Measurements from ENCODE around the gene TTN.

TTN gene

DNA sequence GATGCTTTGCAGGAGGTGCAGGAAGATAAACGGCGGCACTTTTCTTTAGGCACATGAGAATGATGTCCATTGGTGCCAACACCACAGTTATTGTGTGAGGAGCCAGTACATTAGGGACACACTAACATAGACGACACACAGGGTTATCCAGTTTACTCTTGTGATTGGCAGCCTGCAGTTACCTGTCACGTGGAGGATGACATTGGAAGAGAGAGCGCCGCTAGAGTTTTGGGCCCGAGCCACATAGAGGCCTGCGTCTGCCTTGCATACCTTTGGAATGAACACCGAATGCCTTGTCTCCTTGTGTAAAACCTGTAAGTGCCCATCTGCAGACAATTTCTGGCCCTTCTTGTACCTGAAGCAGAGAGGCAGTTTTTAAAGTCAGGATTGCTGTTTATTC, 26.9 kb upstream of the TTN start:
- no peaks in the 10 kb centered on the region for H4K20me1 ChIP-seq (ENCODE audit: insufficient read depth, low read length)
- H3K9me2 ChIP-seq (replicated peaks; ENCODE audit: insufficient read depth, low read length) = no peaks in the 10 kb centered on the region
- no peak overlapping the region for H3K27ac ChIP-seq (ENCODE audit: low read length)
- DNase-seq = no peak
- no peaks in the 10 kb centered on the region for H3F3A ChIP-seq (ENCODE audit: insufficient read depth, low read length)
- H3K9me3 ChIP-seq (replicated peaks; ENCODE audit: insufficient read depth, low read length) = no peaks in the 10 kb centered on the region
- H3K4me1 ChIP-seq (ENCODE audit: low read length) = no peaks in the 10 kb centered on the region
- no peak overlapping the region for H3K4me2 ChIP-seq (ENCODE audit: low read depth, low read length)
- no peaks in the 10 kb centered on the region for H3K36me3 ChIP-seq (replicated peaks; ENCODE audit: insufficient read depth, low read length)
- H3K79me2 ChIP-seq (ENCODE audit: low read length) = no peaks in the 10 kb centered on the region
- no peak for TF ChIP-seq EZH2 (optimal IDR thresholded peaks at IDR 0.05; ENCODE audit: low read depth, low read length)
- TF ChIP-seq, protein P1, sequence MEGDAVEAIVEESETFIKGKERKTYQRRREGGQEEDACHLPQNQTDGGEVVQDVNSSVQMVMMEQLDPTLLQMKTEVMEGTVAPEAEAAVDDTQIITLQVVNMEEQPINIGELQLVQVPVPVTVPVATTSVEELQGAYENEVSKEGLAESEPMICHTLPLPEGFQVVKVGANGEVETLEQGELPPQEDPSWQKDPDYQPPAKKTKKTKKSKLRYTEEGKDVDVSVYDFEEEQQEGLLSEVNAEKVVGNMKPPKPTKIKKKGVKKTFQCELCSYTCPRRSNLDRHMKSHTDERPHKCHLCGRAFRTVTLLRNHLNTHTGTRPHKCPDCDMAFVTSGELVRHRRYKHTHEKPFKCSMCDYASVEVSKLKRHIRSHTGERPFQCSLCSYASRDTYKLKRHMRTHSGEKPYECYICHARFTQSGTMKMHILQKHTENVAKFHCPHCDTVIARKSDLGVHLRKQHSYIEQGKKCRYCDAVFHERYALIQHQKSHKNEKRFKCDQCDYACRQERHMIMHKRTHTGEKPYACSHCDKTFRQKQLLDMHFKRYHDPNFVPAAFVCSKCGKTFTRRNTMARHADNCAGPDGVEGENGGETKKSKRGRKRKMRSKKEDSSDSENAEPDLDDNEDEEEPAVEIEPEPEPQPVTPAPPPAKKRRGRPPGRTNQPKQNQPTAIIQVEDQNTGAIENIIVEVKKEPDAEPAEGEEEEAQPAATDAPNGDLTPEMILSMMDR (IDR thresholded peaks at IDR 0.05; ENCODE audit: low read length) = no peak
- TF ChIP-seq EZH2phosphoT487 (IDR thresholded peaks at IDR 0.05; ENCODE audit: low read length) = no peak
- H3K4me3 ChIP-seq (ENCODE audit: low read length) = no peak overlapping the region
- H2AFZ ChIP-seq (ENCODE audit: low read length) = no peak overlapping the region
- H3K27me3 ChIP-seq (replicated peaks; ENCODE audit: insufficient read depth, low read length) = no peaks in the 10 kb centered on the region
- H3K9ac ChIP-seq (ENCODE audit: low read length) = no peak overlapping the region

DNA sequence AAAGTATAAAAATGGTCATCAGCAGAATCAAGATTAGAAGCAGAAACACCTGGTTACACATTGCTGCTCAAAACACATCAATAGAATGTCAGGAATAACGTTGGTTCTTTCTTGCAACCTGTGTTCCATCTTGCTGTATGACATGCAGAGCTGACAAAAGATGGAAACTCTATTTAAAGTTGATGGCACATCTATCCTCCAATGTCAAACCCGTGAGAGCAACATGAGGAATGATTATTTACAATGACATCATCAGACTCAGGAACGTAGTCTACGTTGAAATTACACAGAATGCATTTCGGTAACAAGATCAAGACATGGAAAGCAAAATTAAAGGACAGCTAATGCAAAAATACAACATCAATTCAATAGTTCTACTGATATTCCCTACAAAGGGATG, 26.2 kb upstream of the TTN start:
- H2AFZ ChIP-seq (ENCODE audit: low read length) = no peak overlapping the region
- no peak overlapping the region for H3K4me2 ChIP-seq (ENCODE audit: low read depth, low read length)
- H3K4me3 ChIP-seq (ENCODE audit: low read length) = no peak overlapping the region
- H3F3A ChIP-seq (ENCODE audit: insufficient read depth, low read length) = no peaks in the 10 kb centered on the region
- H3K79me2 ChIP-seq (ENCODE audit: low read length) = no peaks in the 10 kb centered on the region
- H3K9me2 ChIP-seq (replicated peaks; ENCODE audit: insufficient read depth, low read length) = no peaks in the 10 kb centered on the region
- H3K27me3 ChIP-seq (replicated peaks; ENCODE audit: insufficient read depth, low read length) = no peaks in the 10 kb centered on the region
- DNase-seq = no peak
- H3K9ac ChIP-seq (ENCODE audit: low read length) = no peak overlapping the region
- H4K20me1 ChIP-seq (ENCODE audit: insufficient read depth, low read length) = no peaks in the 10 kb centered on the region
- no peaks in the 10 kb centered on the region for H3K36me3 ChIP-seq (replicated peaks; ENCODE audit: insufficient read depth, low read length)
- no peak overlapping the region for H3K27ac ChIP-seq (ENCODE audit: low read length)
- no peaks in the 10 kb centered on the region for H3K9me3 ChIP-seq (replicated peaks; ENCODE audit: insufficient read depth, low read length)
- no peaks in the 10 kb centered on the region for H3K4me1 ChIP-seq (ENCODE audit: low read length)
- TF ChIP-seq EZH2 (optimal IDR thresholded peaks at IDR 0.05; ENCODE audit: low read depth, low read length) (no peak), EZH2phosphoT487 (IDR thresholded peaks at IDR 0.05; ENCODE audit: low read length) (no peak)
- TF ChIP-seq, protein P1 (IDR thresholded peaks at IDR 0.05; ENCODE audit: low read length) = no peak

DNA sequence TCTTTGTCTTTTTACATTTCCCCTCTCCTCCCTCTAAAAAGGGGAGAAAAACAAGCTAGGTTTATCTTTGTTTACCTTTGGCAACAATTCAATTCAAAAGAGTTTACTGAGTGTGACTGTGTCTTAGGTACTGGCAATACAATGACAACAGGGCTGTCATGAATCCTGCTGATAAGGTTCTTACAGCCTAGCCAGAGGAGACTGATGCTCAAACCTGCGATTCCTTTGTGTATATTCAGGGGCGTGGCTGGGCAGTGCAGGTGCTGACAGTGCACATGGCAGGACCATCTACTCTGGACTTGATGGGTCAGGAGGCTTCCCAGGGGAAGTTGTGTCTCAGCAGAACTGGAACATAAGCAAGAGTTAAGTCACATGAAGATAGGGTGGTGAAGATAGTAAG, 23.2 kb upstream of the TTN start:
- Histone ChIP-seq H3K36me3 (replicated peaks; ENCODE audit: insufficient read depth, low read length) (no peaks in the 10 kb centered on the region), H3K9ac (ENCODE audit: low read length) (no peak overlapping the region), H3K79me2 (ENCODE audit: low read length) (no peaks in the 10 kb centered on the region), H3K4me2 (ENCODE audit: low read depth, low read length) (no peak overlapping the region), H3F3A (ENCODE audit: insufficient read depth, low read length) (no peaks in the 10 kb centered on the region), H3K27ac (ENCODE audit: low read length) (no peak overlapping the region), H3K4me1 (ENCODE audit: low read length) (no peaks in the 10 kb centered on the region), H2AFZ (ENCODE audit: low read length) (no peak overlapping the region), H3K4me3 (ENCODE audit: low read length) (no peak overlapping the region), H3K27me3 (replicated peaks; ENCODE audit: insufficient read depth, low read length) (no peaks in the 10 kb centered on the region), H4K20me1 (ENCODE audit: insufficient read depth, low read length) (no peaks in the 10 kb centered on the region), H3K9me3 (replicated peaks; ENCODE audit: insufficient read depth, low read length) (no peaks in the 10 kb centered on the region), H3K9me2 (replicated peaks; ENCODE audit: insufficient read depth, low read length) (no peaks in the 10 kb centered on the region)
- DNase-seq = no peak
- TF ChIP-seq EZH2phosphoT487 (IDR thresholded peaks at IDR 0.05; ENCODE audit: low read length) (no peak), EZH2 (optimal IDR thresholded peaks at IDR 0.05; ENCODE audit: low read depth, low read length) (no peak)
- TF ChIP-seq, protein P1 (IDR thresholded peaks at IDR 0.05; ENCODE audit: low read length) = no peak
